WTC11 (cell line): Measurements from ENCODE around the gene SAMD9L.

Experiments
- CREB1 ChIP-seq: sonication (generic); formaldehyde crosslinking; IDR thresholded peaks from 2 replicates; pipeline ENCODE4 v1.8.0; 2023; ENCODE audit warnings: mild to moderate bottlenecking, missing genetic modification reagents
- CTCF ChIP-seq: fragments of 200-600 bp; IDR thresholded peaks from 2 replicates; pipeline ENCODE4 v1.8.0; 2022; ENCODE audit warnings: antibody characterized with exemption
- ESRRA ChIP-seq: sonication (generic); formaldehyde crosslinking; IDR thresholded peaks from 2 replicates; pipeline ENCODE4 v1.8.1; 2022; ENCODE audit warnings: mild to moderate bottlenecking, missing genetic modification reagents, borderline replicate concordance
- HMGA2 ChIP-seq: fragments of 250-450 bp; sonication (Bioruptor Pico); IDR thresholded peaks from 2 replicates; pipeline ENCODE4 v1.4.0; 2021; ENCODE audit warnings: mild to moderate bottlenecking, moderate library complexity
- NFYB ChIP-seq: sonication (generic); formaldehyde crosslinking; conservative IDR thresholded peaks from 2 replicates; pipeline ENCODE4 v1.8.0; 2022; ENCODE audit warnings: low read depth, missing genetic modification reagents
- NR1H2 ChIP-seq: sonication (generic); formaldehyde crosslinking; IDR thresholded peaks from 2 replicates; pipeline ENCODE4 v1.9.0; 2021; ENCODE audit warnings: mild to moderate bottlenecking, moderate library complexity, missing genetic modification reagents
- SMAD3 ChIP-seq: sonication (generic); formaldehyde crosslinking; IDR thresholded peaks from 2 replicates; pipeline ENCODE4 v1.8.0; 2022; ENCODE audit warnings: missing genetic modification reagents, mild to moderate bottlenecking, borderline replicate concordance
- ZNF416 ChIP-seq: fragments of 250-450 bp; sonication (Bioruptor Pico); IDR thresholded peaks from 2 replicates; pipeline ENCODE4 v1.9.0; 2021; ENCODE audit warnings: mild to moderate bottlenecking, inconsistent platforms

DNA sequence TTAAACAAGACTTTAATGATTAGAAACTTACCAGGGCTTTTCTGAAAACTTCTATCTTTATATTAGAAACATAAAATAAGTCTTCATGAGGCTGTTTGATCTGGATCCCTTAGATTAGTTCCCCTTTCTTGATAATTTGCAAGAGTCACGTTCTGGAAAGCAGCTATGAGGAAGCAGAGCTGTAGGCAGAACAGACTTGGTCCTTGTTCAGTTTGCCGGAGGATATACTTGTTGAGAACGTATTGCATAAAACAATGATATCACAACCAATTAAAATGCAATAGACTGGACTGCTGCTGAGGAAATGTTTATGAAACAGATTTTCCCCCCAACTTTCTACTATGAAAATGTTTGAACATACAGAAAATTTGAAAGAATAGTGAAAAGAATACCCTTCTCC lies 2.8 kb downstream of the SAMD9L start:
- no peak for TF ChIP-seq NFYB
- no peak for TF ChIP-seq NR1H2 (CRISPR knock-in tag)
- TF ChIP-seq CTCF = no peak
- no peak for TF ChIP-seq HMGA2 (CRISPR knock-in tag)
- no peak for TF ChIP-seq ESRRA (CRISPR knock-in tag)
- no peak for TF ChIP-seq SMAD3
- TF ChIP-seq ZNF416 (CRISPR knock-in tag) = no peak
- TF ChIP-seq CREB1 (CRISPR knock-in tag) = no peak
